Activated T-helper 17 cell treated with anti-CD3 and anti-CD28 coated beads, Interleukin-2, amount 50 U/mL, for 72 hours (primary cell): ENCODE data around the gene TTC39B. TPM values are rescaled to one million over a fixed set of nuclear protein-coding genes. Genes with fewer than 3 reads are reported as not detected.

ENCODE experiments used
- ATAC-seq: fragments of 150-1000 bp; cut with Tn5 transposase; replicated peaks from 2 replicates; pipeline ENCODE4 v1.10.0; 2021; ENCODE audit warnings: mild to moderate bottlenecking, moderate library complexity
- H3K27ac Mint-ChIP-seq: one replicate; pipeline ENCODE4 v1.8.0; 2022; ENCODE audit warnings: mixed read lengths
- H3K27me3 Mint-ChIP-seq: one replicate; pipeline ENCODE4 v1.8.0; 2022; ENCODE audit warnings: mixed read lengths
- H3K36me3 Mint-ChIP-seq: one replicate; pipeline ENCODE4 v1.8.0; 2022; ENCODE audit warnings: low read depth, mild to moderate bottlenecking, mixed read lengths
- H3K4me1 Mint-ChIP-seq: one replicate; pipeline ENCODE4 v1.8.0; 2022; ENCODE audit warnings: mixed read lengths
- H3K4me3 Mint-ChIP-seq: one replicate; pipeline ENCODE4 v1.8.0; 2022; ENCODE audit warnings: mild to moderate bottlenecking, mixed read lengths
- H3K9me3 Mint-ChIP-seq: one replicate; pipeline ENCODE4 v1.8.0; 2022; ENCODE audit warnings: mixed read lengths
- total RNA-seq, 2 donors: library from RNA; stranded (reverse); gene quantifications; one replicate each; pipeline ENCODE4 v1.2.3, GENCODE V29; 2022

TTC39B gene
- total RNA-seq, 2 donors from 2014 or later = 14.5 to 19.1 TPM

- Mint-ChIP-seq H3K36me3 (peaks cover 53% of the 10 kb centered on the region), H3K27me3 (no peaks in the 10 kb centered on the region), H3K9me3 (no peaks in the 10 kb centered on the region), H3K27ac (no peak overlapping the region), H3K4me3 (no peak overlapping the region), H3K4me1 (no peaks in the 10 kb centered on the region)
- ATAC-seq = no peak
Measured at GRCh38 chr9:15213249-15213648, 93.8 kb downstream of the TTC39B start.

- Mint-ChIP-seq H3K9me3 (no peaks in the 10 kb centered on the region), H3K4me3 (no peak overlapping the region), H3K27me3 (no peaks in the 10 kb centered on the region), H3K4me1 (peaks cover 7% of the 10 kb centered on the region), H3K27ac (no peak overlapping the region), H3K36me3 (peaks cover 56% of the 10 kb centered on the region)
- ATAC-seq = no peak
Measured at GRCh38 chr9:15211815-15212495, 95.1 kb downstream of the TTC39B start.

DNA sequence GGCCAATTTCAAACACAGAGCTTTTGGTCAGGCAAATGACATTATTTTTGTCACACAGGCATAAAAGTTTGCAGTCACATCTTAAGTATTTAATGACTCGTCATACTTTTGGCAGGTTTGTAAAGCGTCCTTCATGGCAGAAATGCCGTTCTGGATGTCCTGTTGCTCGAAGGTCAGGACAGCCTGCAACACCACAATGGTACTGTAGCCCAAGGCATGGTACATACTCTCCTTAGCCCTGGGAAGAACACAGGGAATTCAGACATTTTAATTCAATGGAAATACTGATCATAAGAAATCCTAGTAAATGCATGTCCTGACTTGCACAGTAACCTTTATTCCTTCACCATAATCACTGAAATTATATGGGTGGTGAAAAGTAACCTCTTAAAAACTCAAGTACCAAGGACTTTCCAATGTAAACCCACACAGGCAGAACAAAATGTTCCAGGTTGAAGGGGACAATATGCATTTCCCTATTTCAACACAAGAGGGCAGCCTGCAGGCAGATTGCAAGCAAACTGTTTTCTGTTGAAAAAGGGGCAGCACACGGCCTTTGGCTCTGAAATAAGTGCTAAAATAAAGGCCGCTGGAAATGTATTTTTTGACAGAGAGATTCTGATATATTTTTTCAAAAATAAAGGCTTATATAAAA lies 95.7 kb downstream of the TTC39B start:
- Mint-ChIP-seq H3K27ac (no peak overlapping the region), H3K27me3 (no peaks in the 10 kb centered on the region), H3K4me3 (no peak overlapping the region), H3K9me3 (no peaks in the 10 kb centered on the region), H3K4me1 (peaks cover 10% of the 10 kb centered on the region), H3K36me3 (peaks cover 56% of the 10 kb centered on the region)
- no peak for ATAC-seq

DNA sequence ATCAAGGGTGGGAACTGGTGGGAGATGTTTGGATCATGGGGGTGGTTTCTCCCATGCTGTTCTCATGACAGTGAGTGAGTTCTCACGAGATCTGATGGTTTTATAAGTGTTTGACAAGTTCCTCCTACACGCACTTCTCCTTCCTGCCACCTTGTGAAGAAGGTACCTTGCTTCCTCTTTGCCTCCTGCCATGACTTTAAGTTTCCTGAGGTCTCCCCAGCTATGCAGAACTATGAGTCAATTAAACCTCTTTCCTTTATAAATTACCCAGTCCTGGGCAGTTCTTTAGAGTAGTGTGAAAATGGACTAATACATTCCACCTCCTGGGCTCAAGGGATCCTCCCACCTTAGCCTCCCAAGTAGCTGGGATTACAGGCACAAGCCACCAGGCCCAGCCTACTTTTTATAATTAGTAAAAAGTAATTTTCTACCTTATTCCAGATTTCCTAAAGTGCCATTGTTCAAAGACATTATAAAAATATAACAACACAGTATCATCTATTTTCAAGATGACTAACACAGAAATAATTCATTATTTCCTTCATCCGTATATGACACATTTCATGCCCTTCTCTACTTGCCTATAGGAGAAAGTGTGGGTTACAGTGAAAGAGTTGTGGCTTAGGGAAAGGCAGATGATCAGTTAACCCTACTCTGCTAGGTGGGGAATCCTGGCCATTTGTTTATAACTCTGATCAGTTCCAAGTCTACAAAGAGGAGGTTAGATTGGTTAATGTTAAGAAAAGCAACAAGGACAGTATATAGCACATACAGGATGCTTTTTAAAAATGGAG lies 99.9 kb downstream of the TTC39B start:
- peak overlapping the region; percentile 85 for H3K27ac Mint-ChIP-seq
- no peaks in the 10 kb centered on the region for H3K27me3 Mint-ChIP-seq
- peak; percentile 96 for ATAC-seq
- H3K36me3 Mint-ChIP-seq = peaks cover 73% of the 10 kb centered on the region
- H3K4me3 Mint-ChIP-seq = peak overlapping the region; percentile 42
- H3K9me3 Mint-ChIP-seq = no peaks in the 10 kb centered on the region
- peaks cover 10% of the 10 kb centered on the region for H3K4me1 Mint-ChIP-seq

- peaks cover 10% of the 10 kb centered on the region for H3K4me1 Mint-ChIP-seq
- H3K36me3 Mint-ChIP-seq = peaks cover 79% of the 10 kb centered on the region
- no peaks in the 10 kb centered on the region for H3K9me3 Mint-ChIP-seq
- no peak overlapping the region for H3K4me3 Mint-ChIP-seq
- no peaks in the 10 kb centered on the region for H3K27me3 Mint-ChIP-seq
- ATAC-seq = no peak
- H3K27ac Mint-ChIP-seq = no peak overlapping the region
Measured at GRCh38 chr9:15205632-15206420, 101.2 kb downstream of the TTC39B start.

GRCh38 chr9:15203581-15203980 lies 103.4 kb downstream of the TTC39B start:
- Mint-ChIP-seq H3K27me3 (no peaks in the 10 kb centered on the region), H3K4me1 (peaks cover 10% of the 10 kb centered on the region), H3K36me3 (peaks cover 73% of the 10 kb centered on the region), H3K4me3 (no peak overlapping the region), H3K9me3 (no peaks in the 10 kb centered on the region), H3K27ac (no peak overlapping the region)
- ATAC-seq = no peak

DNA sequence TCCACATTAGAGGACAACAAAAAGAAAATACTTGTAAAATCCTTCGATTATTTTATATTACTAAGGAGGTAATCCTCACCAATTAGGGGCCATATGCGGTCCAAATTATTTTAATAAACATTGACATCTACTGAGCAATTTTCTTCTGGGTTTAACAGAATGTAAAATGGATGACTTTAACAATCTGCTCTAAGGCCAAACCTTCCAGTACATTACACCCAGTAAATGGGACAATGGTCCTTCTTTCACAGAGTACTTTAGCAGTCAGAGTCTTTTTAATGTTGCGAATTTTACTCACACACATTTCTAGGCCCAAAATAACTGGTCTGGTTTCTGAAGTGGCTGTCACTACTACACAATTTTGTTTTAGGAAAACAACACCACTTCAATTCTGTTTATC lies 106.9 kb downstream of the TTC39B start:
- no peaks in the 10 kb centered on the region for H3K9me3 Mint-ChIP-seq
- no peaks in the 10 kb centered on the region for H3K4me1 Mint-ChIP-seq
- H3K4me3 Mint-ChIP-seq = no peak overlapping the region
- ATAC-seq = no peak
- peaks cover 77% of the 10 kb centered on the region for H3K36me3 Mint-ChIP-seq
- no peaks in the 10 kb centered on the region for H3K27me3 Mint-ChIP-seq
- no peak overlapping the region for H3K27ac Mint-ChIP-seq

- Mint-ChIP-seq H3K27ac (no peak overlapping the region), H3K9me3 (no peaks in the 10 kb centered on the region), H3K27me3 (no peaks in the 10 kb centered on the region), H3K36me3 (peaks cover 88% of the 10 kb centered on the region), H3K4me1 (peaks cover 5% of the 10 kb centered on the region), H3K4me3 (no peak overlapping the region)
- ATAC-seq = no peak
Measured at GRCh38 chr9:15192856-15193255, 114.2 kb downstream of the TTC39B start.

DNA sequence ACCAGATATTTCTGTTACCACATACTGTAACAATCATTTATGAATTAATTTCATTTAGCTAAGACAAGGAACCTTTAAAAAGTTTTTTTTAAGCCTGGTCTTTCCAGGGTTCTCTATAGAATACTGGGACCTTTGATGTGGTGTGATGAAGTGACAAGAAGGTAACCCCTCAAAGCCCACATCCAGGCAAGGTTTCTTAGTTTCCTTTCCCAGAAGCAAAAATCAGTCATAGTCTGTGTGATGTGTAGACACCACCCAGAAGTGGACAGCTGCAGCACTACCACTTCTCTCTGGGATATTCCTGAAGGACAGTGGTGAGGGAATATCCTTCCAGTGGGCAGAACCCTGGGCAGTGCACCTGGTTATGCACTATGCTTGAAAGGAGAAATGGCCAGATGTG lies 115.6 kb downstream of the TTC39B start:
- Mint-ChIP-seq H3K36me3 (peaks cover 91% of the 10 kb centered on the region), H3K27ac (no peak overlapping the region), H3K4me3 (no peak overlapping the region), H3K27me3 (no peaks in the 10 kb centered on the region), H3K9me3 (no peaks in the 10 kb centered on the region), H3K4me1 (peaks cover 5% of the 10 kb centered on the region)
- peak; percentile 81 for ATAC-seq

DNA sequence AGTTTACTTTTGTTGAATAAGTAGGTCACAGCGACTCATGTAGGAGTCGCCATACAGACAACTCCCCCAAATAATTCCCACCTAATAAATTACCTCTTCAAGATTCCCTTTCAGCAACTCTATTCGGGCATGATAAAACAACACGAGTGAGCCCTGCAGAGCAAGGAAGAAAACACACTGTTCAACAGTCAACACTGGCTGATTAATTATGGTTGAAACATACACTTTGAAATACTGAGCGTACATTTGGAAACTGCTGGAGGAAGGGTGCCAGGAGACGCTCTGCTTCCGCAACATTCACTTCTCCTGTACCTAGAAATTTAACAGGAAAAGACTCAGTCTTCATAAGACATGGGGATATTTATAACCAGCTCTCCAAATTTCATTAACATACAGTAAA lies 117.5 kb downstream of the TTC39B start:
- no peak for ATAC-seq
- Mint-ChIP-seq H3K27ac (no peak overlapping the region), H3K36me3 (peaks cover 96% of the 10 kb centered on the region), H3K4me1 (peaks cover 5% of the 10 kb centered on the region), H3K4me3 (no peak overlapping the region), H3K27me3 (no peaks in the 10 kb centered on the region), H3K9me3 (no peaks in the 10 kb centered on the region)

- ATAC-seq = no peak
- Mint-ChIP-seq H3K9me3 (no peaks in the 10 kb centered on the region), H3K27me3 (no peaks in the 10 kb centered on the region), H3K27ac (no peak overlapping the region), H3K36me3 (peaks cover 97% of the 10 kb centered on the region), H3K4me3 (no peak overlapping the region), H3K4me1 (peaks cover 5% of the 10 kb centered on the region)
Measured at GRCh38 chr9:15187589-15187988, 119.4 kb downstream of the TTC39B start.

DNA sequence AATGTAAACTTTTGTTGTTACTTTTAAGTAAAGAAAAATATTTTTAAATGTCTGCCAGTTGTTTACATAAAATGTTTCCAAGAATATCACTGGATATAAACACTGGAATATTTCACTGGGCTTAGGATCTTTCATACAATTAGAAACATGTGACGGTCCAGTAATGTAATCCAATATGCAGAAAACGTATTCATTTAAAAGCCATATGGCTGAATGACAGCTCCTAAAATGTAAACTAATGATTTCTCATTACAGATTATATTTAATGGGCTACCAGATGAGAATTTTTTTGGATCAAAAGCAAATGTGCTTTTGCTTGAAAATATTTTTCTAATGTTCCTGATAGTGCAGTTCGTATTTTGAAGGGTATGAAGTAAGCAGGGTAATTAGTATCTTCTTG lies 124.3 kb downstream of the TTC39B start:
- Mint-ChIP-seq H3K36me3 (peaks cover 86% of the 10 kb centered on the region), H3K4me1 (no peaks in the 10 kb centered on the region), H3K4me3 (no peak overlapping the region), H3K27me3 (no peaks in the 10 kb centered on the region), H3K27ac (no peak overlapping the region), H3K9me3 (no peaks in the 10 kb centered on the region)
- no peak for ATAC-seq

GRCh38 chr9:15182101-15182551 lies 124.9 kb downstream of the TTC39B start:
- ATAC-seq = no peak
- H3K27me3 Mint-ChIP-seq = no peaks in the 10 kb centered on the region
- H3K9me3 Mint-ChIP-seq = no peaks in the 10 kb centered on the region
- no peak overlapping the region for H3K4me3 Mint-ChIP-seq
- no peaks in the 10 kb centered on the region for H3K4me1 Mint-ChIP-seq
- H3K36me3 Mint-ChIP-seq = peaks cover 84% of the 10 kb centered on the region
- no peak overlapping the region for H3K27ac Mint-ChIP-seq

GRCh38 chr9:15180124-15180523 lies 126.9 kb downstream of the TTC39B start:
- Mint-ChIP-seq H3K27ac (no peak overlapping the region), H3K36me3 (peaks cover 83% of the 10 kb centered on the region)
- no peak for ATAC-seq

More at GRCh38 chr9:15180124-15180523, 126.9 kb downstream of the TTC39B start:
- H3K9me3 Mint-ChIP-seq = no peaks in the 10 kb centered on the region
- H3K27me3 Mint-ChIP-seq = no peaks in the 10 kb centered on the region
- no peak overlapping the region for H3K4me3 Mint-ChIP-seq
- no peaks in the 10 kb centered on the region for H3K4me1 Mint-ChIP-seq
